Calu3 (cell line): ENCODE data around the gene TTBK2. TPM values are rescaled to one million over a fixed set of nuclear protein-coding genes. Genes with fewer than 3 reads are reported as not detected.

Source experiments
- BruUV-seq: library from RNA; stranded (reverse); fragments of 400-500 nt; replicated peaks from 2 replicates; lab custom pipeline; 2021; lab: Mats Ljungman, UMichigan
- CTCF ChIA-PET: fragments of 300-600 bp; sonication (Branson Sonifier 250); formaldehyde crosslinking; loops from one replicate; lab custom pipeline; 2022; ENCODE audit warnings: antibody characterized with exemption; lab: Charles Lee
- DNase-seq: peaks from one replicate; pipeline ENCODE4 v3.0.0; 2022
- H3K27ac Mint-ChIP-seq: one replicate; pipeline ENCODE4 v1.8.0; 2022; ENCODE audit warnings: mixed read lengths; ENCODE audit not compliant: unreplicated experiment
- H3K27me3 Mint-ChIP-seq: one replicate; pipeline ENCODE4 v1.8.0; 2022; ENCODE audit warnings: mixed read lengths; ENCODE audit not compliant: unreplicated experiment
- H3K36me3 Mint-ChIP-seq: one replicate; pipeline ENCODE4 v1.8.0; 2022; ENCODE audit warnings: mild to moderate bottlenecking, moderate library complexity, mixed read lengths; ENCODE audit not compliant: insufficient read depth, unreplicated experiment
- H3K4me1 Mint-ChIP-seq: one replicate; pipeline ENCODE4 v1.8.0; 2022; ENCODE audit warnings: mild to moderate bottlenecking, low read depth, mixed read lengths; ENCODE audit not compliant: unreplicated experiment
- H3K4me3 Mint-ChIP-seq: one replicate; pipeline ENCODE4 v1.8.0; 2022; ENCODE audit warnings: mild to moderate bottlenecking, low read depth, moderate library complexity, mixed read lengths; ENCODE audit not compliant: unreplicated experiment
- H3K9me3 Mint-ChIP-seq: one replicate; pipeline ENCODE4 v1.8.0; 2022; ENCODE audit warnings: low read depth, mixed read lengths; ENCODE audit not compliant: unreplicated experiment
- intact Hi-C: fragments of 100-400 bp; cut with micrococcal nuclease; formaldehyde crosslinking; loops from one replicate; pipeline ENCODE4 v1.10.0; 2022; ENCODE audit not compliant: unreplicated experiment
- total RNA-seq: library from RNA; stranded (reverse); gene quantifications from 2 replicates; pipeline ENCODE4 v1.2.3, GENCODE V29; 2022
- TF ChIP-seq, protein P1 (sequence below): fragments of 200-600 bp; IDR thresholded peaks from one replicate; pipeline ENCODE4 v1.8.0; 2022; ENCODE audit warnings: antibody characterized with exemption; ENCODE audit not compliant: unreplicated experiment

The TTBK2 gene
- total RNA-seq, 1 experiment from 2014 or later, result 5.3 TPM

DNA sequence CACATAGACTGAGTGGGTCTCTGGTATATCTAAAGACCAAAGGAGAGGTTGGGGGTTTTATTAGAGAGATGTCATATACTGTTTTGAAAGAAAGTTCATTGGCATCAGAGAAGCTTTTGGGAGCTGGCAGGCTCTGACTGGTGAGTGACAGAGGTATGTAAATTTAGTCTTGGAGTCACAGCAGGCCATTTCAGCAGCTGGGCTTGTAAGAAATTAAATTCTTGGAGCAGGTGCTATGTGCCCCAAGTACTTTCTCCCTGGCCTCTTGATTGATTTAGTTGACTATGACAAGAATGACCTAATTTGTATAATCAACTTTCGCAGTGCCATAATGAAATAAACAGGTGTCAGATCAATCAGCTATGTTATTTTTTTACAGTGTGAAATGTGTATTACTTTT, 135.9 kb downstream of the TTBK2 start:
- intact Hi-C loops, result no loop called here
- no peaks in the 10 kb centered on the region for H3K27me3 Mint-ChIP-seq
- CTCF ChIA-PET, result interaction anchor here (0.7 kb wide), 1 partner anchor 9 kb away, joined by 6 read pairs; no protein-coding TSS in a partner anchor
- H3K4me1 Mint-ChIP-seq, result no peaks in the 10 kb centered on the region
- no peaks in the 10 kb centered on the region for H3K36me3 Mint-ChIP-seq
- TF ChIP-seq, protein P1, sequence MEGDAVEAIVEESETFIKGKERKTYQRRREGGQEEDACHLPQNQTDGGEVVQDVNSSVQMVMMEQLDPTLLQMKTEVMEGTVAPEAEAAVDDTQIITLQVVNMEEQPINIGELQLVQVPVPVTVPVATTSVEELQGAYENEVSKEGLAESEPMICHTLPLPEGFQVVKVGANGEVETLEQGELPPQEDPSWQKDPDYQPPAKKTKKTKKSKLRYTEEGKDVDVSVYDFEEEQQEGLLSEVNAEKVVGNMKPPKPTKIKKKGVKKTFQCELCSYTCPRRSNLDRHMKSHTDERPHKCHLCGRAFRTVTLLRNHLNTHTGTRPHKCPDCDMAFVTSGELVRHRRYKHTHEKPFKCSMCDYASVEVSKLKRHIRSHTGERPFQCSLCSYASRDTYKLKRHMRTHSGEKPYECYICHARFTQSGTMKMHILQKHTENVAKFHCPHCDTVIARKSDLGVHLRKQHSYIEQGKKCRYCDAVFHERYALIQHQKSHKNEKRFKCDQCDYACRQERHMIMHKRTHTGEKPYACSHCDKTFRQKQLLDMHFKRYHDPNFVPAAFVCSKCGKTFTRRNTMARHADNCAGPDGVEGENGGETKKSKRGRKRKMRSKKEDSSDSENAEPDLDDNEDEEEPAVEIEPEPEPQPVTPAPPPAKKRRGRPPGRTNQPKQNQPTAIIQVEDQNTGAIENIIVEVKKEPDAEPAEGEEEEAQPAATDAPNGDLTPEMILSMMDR, result no peak
- no peak overlapping the region for H3K27ac Mint-ChIP-seq
- no peak overlapping the region for H3K4me3 Mint-ChIP-seq
- BruUV-seq, result no TSS peak
- H3K9me3 Mint-ChIP-seq, result no peaks in the 10 kb centered on the region
- DNase-seq, result no peak

DNA sequence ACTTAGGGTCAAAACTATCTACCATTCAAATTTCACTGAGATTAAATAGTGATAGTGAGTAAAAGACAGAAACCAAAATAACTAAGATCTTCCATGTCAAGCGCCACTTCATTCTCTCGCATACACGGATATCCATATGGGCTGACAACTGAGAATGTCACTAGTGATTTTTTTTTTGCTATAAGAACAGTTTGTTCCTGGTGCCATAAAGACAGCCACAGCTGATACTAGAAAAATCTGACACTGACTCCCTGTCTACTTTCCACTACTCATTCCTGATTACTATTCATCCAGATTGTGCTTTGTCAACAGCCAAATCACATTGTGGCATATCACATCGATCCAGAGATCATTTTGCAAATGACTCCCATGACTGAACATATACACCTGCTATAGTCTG, 137.9 kb downstream of the TTBK2 start:
- no peak for DNase-seq
- BruUV-seq, result no TSS peak
- CTCF ChIA-PET, result no interaction called here
- TF ChIP-seq, protein P1, result no peak
- Mint-ChIP-seq H3K4me3 (no peak overlapping the region), H3K4me1 (no peaks in the 10 kb centered on the region), H3K9me3 (no peaks in the 10 kb centered on the region), H3K27ac (no peak overlapping the region), H3K27me3 (no peaks in the 10 kb centered on the region), H3K36me3 (no peaks in the 10 kb centered on the region)
- intact Hi-C loops, result no loop called here

DNA sequence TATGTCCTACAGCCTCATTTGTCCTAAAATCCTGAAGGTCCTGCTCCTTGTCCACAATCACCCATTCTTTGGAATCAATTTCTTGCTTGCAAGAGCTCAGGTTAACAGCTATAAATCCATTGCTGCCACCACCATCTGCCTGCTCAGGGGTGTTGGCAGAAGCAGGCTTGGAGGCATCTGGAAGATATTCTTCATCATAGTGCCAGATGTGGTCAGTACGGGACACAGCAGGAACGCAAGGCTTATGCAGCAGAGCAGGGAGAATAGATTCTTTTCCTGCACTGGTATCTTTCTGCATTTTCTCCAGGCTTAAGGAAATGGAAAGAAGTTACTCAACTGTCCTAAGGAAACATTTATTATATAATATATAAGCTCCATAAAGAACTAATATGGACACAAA, 145.2 kb downstream of the TTBK2 start:
- H3K27ac Mint-ChIP-seq, result no peak overlapping the region
- BruUV-seq, result no TSS peak
- no peaks in the 10 kb centered on the region for H3K9me3 Mint-ChIP-seq
- no peaks in the 10 kb centered on the region for H3K4me1 Mint-ChIP-seq
- no peak for DNase-seq
- intact Hi-C loops, result no loop called here
- H3K36me3 Mint-ChIP-seq, result no peaks in the 10 kb centered on the region
- CTCF ChIA-PET, result interaction anchor here (0.5 kb wide), 1 partner anchor 9 kb away, joined by 6 read pairs; no protein-coding TSS in a partner anchor
- H3K4me3 Mint-ChIP-seq, result no peak overlapping the region
- TF ChIP-seq, protein P1, result no peak
- H3K27me3 Mint-ChIP-seq, result no peaks in the 10 kb centered on the region

DNA sequence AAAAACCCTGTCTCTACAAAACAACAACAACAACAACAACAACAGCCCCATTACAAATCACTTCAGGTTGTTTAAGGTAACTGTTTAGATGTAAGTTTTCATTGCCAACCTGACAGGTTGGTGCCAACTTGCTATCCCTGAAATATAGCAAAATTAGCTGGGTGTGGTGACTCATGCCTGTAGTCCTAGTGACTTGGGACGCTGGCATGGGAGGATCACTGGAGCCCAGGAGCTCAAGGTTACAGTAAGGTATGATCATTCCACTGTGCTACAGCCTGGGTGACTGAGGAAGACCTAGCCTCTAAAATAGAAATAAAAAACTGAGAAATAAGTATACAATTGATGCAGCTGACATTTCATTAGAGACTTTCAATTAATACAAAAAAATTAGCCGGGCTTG, 147.7 kb downstream of the TTBK2 start:
- no peaks in the 10 kb centered on the region for H3K36me3 Mint-ChIP-seq
- intact Hi-C loops, result no loop called here
- CTCF ChIA-PET, result no interaction called here

More for the DNA sequence above, 147.7 kb downstream of the TTBK2 start:
- no peak overlapping the region for H3K4me3 Mint-ChIP-seq
- TF ChIP-seq, protein P1, result no peak
- H3K27ac Mint-ChIP-seq, result no peak overlapping the region
- no TSS peak for BruUV-seq
- DNase-seq, result no peak
- no peaks in the 10 kb centered on the region for H3K9me3 Mint-ChIP-seq
- no peaks in the 10 kb centered on the region for H3K4me1 Mint-ChIP-seq
- H3K27me3 Mint-ChIP-seq, result no peaks in the 10 kb centered on the region
